Right atrium auricular region (tissue), 2 donors: Measurements from ENCODE around the gene MC5R. TPM values are rescaled to one million over a fixed set of nuclear protein-coding genes. Genes with fewer than 3 reads are reported as not detected.

Source experiments
- DNase-seq: peaks from one replicate; pipeline ENCODE4 v3.0.0-alpha.2; 2019; ENCODE audit warnings: low spot score
- H3K27ac ChIP-seq, 2 donors: fragments of 200-600 bp; sonication (generic); 1 replicate in 1 of 2; 2 replicates in 1 of 2; pipeline ENCODE4 v1.5.1; 2016 to 2019
- H3K27me3 ChIP-seq, 2 donors: fragments of 200-600 bp; sonication (generic); one replicate each; pipeline versions ENCODE4 v1.5.1 to v1.6.0; 2017 to 2019
- H3K36me3 ChIP-seq: fragments of 200-600 bp; sonication (generic); one replicate; pipeline ENCODE4 v1.5.1; 2016
- H3K4me1 ChIP-seq, 2 donors: fragments of 200-600 bp; sonication (generic); one replicate each; pipeline versions ENCODE4 v1.5.1 to v1.6.0; 2017 to 2019
- H3K4me3 ChIP-seq, 2 donors: fragments of 200-600 bp; sonication (generic); 1 replicate in 1 of 2; 2 replicates in 1 of 2; pipeline ENCODE4 v1.5.1; 2017 to 2019; ENCODE audit warnings: mild to moderate bottlenecking in 1 of 2, moderate library complexity in 1 of 2
- H3K9me3 ChIP-seq, 2 donors: fragments of 200-600 bp; sonication (generic); one replicate each; pipeline ENCODE4 v1.5.1; 2019
- total RNA-seq, 2 donors: library from RNA; depleted of rRNA; stranded (reverse); fragments of >200 nt; gene quantifications; one replicate each; pipeline ENCODE4 v1.1.0, GENCODE V29; 2016
- TF ChIP-seq, protein P1 (sequence below), 2 donors: fragments of 200-600 bp; sonication (generic); IDR thresholded peaks; one replicate each; pipeline ENCODE4 v1.5.1; 2019; ENCODE audit warnings: antibody characterized with exemption in 2 of 2

The MC5R gene
- total RNA-seq = not detected

DNA sequence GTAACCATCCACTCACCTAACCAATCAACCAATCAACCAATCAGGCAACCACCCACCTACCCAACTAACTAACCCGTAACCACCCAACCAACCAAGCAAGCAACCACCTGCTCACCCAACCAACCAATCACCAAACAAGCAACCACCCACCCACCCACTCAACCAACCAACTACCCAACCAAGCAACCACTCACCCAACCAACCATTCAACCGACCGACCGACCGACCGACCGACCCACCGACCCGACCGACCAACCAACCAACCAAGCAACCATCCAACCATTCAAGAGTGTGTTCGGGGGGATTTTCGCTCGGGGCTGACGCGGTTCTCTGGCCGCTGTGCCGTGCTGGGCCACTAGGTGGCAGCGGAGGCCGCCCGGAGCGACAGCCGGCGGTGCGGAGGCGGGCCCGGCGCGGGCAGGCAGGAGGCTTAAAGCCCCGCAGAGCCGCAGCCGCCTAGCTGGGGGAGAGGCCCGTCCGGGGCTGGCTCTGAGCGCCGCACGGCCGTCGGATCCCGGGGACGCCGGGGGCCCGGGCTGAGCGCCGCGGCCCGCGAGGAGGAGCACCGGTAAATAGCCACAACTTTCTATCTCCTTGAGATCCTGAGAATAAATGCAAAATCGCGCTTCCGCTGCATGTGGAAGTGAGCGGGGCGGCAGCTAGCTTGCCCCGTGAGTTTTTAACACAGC lies at the start of gene MC5R:
MC5R (plus strand) TSS at position 443 of the 689 bp plus-strand sequence. CDS start 1,617 bp downstream, outside the sequence.
- Histone ChIP-seq H3K27me3 (no peaks in the 10 kb centered on the region), H3K27ac (no peak within 1 kb of the TSS)
- DNase-seq = no peak

DNA sequence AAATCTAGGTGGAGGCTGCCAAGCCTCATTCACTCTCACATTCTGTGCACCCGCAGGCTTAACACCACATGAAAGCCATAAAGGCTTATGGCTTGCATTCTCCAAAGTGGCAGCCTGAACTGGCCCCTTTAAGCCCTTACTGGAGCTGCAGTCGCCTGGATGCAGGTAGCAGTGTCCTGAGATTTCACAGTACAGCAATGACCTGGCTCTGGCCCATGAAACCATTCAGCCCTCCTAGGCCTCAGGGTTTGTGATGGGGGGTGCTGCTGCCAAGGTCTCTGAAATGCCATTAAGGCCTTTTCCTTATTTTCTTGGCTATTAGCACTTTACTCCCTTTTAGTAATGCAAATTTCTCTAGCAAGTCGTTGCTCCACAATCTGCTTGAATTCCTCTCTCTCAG lies 48.9 kb upstream of the MC5R start:
- DNase-seq = no peak
- Histone ChIP-seq H3K27me3 (no peaks in the 10 kb centered on the region), H3K4me3 (no peak overlapping the region), H3K4me1 (no peaks in the 10 kb centered on the region), H3K27ac (no peak overlapping the region), H3K9me3 (peaks cover 0 to 3% of the 10 kb centered on the region in 2 donors), H3K36me3 (no peaks in the 10 kb centered on the region)
- TF ChIP-seq, protein P1, sequence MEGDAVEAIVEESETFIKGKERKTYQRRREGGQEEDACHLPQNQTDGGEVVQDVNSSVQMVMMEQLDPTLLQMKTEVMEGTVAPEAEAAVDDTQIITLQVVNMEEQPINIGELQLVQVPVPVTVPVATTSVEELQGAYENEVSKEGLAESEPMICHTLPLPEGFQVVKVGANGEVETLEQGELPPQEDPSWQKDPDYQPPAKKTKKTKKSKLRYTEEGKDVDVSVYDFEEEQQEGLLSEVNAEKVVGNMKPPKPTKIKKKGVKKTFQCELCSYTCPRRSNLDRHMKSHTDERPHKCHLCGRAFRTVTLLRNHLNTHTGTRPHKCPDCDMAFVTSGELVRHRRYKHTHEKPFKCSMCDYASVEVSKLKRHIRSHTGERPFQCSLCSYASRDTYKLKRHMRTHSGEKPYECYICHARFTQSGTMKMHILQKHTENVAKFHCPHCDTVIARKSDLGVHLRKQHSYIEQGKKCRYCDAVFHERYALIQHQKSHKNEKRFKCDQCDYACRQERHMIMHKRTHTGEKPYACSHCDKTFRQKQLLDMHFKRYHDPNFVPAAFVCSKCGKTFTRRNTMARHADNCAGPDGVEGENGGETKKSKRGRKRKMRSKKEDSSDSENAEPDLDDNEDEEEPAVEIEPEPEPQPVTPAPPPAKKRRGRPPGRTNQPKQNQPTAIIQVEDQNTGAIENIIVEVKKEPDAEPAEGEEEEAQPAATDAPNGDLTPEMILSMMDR (IDR thresholded peaks at IDR 0.05) = no peak

More for the DNA sequence above, at the start of gene MC5R:
- Histone ChIP-seq H3K4me3 (peak within 1 kb of the TSS; percentile 9 to 48), H3K4me1 (peaks cover 0 to 9% of the 10 kb centered on the region in 2 donors), H3K36me3 (no peaks in the 10 kb centered on the region), H3K9me3 (no peaks in the 10 kb centered on the region)
- TF ChIP-seq, protein P1 (IDR thresholded peaks at IDR 0.05) = peak; percentile 96 to 98

DNA sequence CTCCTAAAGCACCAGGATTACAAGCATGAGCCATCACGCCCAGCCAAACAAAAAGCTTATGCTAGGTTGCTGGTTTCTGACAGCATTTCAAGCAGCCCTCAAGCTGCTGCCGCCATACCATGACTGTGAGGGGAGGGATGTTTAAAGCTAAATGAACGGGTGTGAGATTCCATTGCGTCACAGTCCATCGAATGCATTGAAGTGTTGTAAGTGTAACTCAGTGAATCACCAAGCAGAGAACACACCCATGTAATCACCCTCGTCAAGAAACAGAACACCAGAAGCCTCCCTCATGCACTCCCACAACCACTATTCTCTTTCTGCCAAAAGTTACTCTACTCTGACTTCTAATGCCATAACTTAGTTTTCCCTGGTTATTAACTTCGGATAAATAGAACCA lies 32.8 kb upstream of the MC5R start:
- no peaks in the 10 kb centered on the region for H3K4me1 ChIP-seq
- H3K27me3 ChIP-seq = no peaks in the 10 kb centered on the region
- H3K27ac ChIP-seq = no peak overlapping the region
- no peaks in the 10 kb centered on the region for H3K9me3 ChIP-seq
- H3K36me3 ChIP-seq = no peaks in the 10 kb centered on the region
- no peak overlapping the region for H3K4me3 ChIP-seq
- TF ChIP-seq, protein P1 (IDR thresholded peaks at IDR 0.05) = no peak
- no peak for DNase-seq

DNA sequence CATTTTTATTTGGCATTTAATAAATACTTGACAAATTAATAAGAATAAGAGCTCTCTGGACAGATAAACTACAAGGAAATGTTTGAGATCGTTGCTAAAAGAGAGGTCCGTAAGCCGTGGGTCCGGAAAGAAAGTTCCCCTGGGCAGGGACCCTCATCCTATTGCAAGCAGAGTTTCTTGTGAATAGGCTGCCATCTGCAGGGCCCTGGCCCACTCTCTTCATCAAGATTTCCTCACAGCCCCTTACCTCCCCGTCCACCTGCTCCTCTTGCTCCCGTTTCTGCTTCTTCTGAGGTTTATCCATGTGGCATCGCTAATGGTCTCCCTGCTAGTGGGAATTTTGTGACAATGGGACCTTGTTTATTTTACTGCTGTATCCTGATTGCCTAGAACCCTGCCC lies 30.1 kb upstream of the MC5R start:
- no peaks in the 10 kb centered on the region for H3K9me3 ChIP-seq
- DNase-seq = no peak
- TF ChIP-seq, protein P1 (IDR thresholded peaks at IDR 0.05) = no peak
- no peaks in the 10 kb centered on the region for H3K27me3 ChIP-seq
- no peak overlapping the region for H3K4me3 ChIP-seq
- no peaks in the 10 kb centered on the region for H3K4me1 ChIP-seq
- H3K36me3 ChIP-seq = no peaks in the 10 kb centered on the region
- H3K27ac ChIP-seq = no peak overlapping the region

DNA sequence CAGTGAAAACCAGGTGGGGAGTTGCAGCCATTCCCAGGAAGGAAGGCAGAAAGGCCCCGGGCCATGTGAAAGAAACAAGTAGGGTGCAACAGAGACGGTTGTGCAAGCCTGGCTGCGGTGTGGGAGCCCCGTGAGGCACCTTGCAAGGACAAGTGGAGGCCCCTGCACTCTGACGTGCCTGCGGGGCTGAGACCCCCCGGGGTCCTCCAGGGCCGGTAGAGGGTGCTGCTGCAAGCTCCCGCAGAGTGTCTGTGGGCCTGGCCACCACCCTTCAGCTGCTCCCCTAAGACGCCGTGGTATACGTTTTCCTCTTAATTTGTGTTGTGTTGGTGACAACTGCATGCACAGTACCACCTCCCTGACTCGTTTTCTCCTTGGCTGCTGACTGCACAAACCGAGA lies 27.4 kb upstream of the MC5R start:
- Histone ChIP-seq H3K27me3 (no peaks in the 10 kb centered on the region), H3K4me1 (peaks cover 0 to 6% of the 10 kb centered on the region in 2 donors), H3K36me3 (no peaks in the 10 kb centered on the region), H3K4me3 (no peak overlapping the region), H3K9me3 (no peaks in the 10 kb centered on the region), H3K27ac (no peak overlapping the region)
- TF ChIP-seq, protein P1 (IDR thresholded peaks at IDR 0.05) = no peak
- no peak for DNase-seq

DNA sequence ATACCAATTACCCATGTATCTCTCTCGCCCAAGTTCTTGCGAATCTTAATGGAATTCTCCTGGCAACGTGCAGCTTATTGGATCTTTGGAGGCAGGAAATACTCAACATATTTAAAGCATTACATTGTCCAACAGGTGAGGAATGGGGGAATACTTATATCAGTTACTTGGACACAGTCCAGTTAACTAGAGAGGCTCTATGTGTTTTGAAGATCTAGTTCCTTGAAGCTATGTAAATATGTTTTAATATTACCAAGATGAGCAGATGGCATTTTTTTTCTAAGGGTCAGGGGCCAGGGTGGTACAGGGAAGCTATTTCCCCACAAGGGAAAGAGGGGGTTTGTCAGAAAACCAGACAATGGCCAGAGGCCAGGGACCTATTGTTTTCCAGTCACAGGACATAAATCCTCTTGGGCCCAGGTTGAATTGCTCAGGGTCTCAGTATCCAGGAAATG lies 26.8 kb upstream of the MC5R start:
- TF ChIP-seq, protein P1 (IDR thresholded peaks at IDR 0.05) = no peak

More for the DNA sequence above, 26.8 kb upstream of the MC5R start:
- no peak for DNase-seq
- no peaks in the 10 kb centered on the region for H3K9me3 ChIP-seq
- H3K27ac ChIP-seq = no peak overlapping the region
- H3K36me3 ChIP-seq = no peaks in the 10 kb centered on the region
- no peak overlapping the region for H3K4me3 ChIP-seq
- H3K27me3 ChIP-seq = no peaks in the 10 kb centered on the region
- peaks cover 0 to 6% of the 10 kb centered on the region in 2 donors for H3K4me1 ChIP-seq
